ENCODE results near the gene ICAM3. TPM values are rescaled to one million over a fixed set of nuclear protein-coding genes. Genes with fewer than 3 reads are reported as not detected.

ICAM3 gene
- total and polyA plus RNA-seq, 3 experiments from 2014 or later: 83.0 to 244 (median 89.1) TPM

DNA sequence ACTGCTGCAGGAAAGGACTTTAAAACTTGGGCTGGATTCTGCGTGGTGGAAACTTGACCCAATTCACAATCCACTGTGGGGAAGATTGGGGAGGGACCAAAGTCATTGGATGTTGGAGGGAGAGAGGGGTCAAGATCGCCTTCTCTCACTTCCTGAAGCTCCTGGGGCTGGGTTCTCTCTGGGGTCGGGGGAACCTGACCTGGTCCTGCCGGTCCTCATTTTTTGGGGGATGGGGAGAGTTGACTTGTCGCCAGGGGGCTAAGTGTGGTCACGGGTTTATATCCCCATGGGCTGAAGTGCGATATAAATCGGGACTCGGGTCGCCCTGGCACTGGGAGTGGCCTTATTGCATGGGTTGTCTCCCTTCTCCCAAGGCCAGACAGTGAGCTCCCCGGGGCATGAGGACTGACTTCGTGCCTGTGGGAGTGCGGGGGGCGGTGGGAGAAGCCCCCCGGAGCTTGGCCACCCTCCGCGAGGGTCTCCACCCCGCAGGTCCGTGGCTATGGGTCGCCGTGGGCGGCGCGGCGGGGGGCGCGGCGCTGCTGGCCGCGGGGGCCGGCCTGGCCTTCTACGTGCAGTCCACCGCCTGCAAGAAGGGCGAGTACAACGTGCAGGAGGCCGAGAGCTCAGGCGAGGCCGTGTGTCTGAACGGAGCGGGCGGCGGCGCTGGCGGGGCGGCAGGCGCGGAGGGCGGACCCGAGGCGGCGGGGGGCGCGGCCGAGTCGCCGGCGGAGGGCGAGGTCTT, 43.4 kb downstream of the ICAM3 start:
- H3K27ac ChIP-seq (ENCODE audit: low read depth, low read length): no peak overlapping the region
- H3K36me3 ChIP-seq (ENCODE audit: insufficient read depth, low read length): no peaks in the 10 kb centered on the region
- no peak for DNase-seq
- H3K4me1 Mint-ChIP-seq: peaks cover 31 to 40% (median 31%) of the 10 kb centered on the region in 3 donors
- peaks cover 40% of the 10 kb centered on the region for H3K27me3 ChIP-seq (ENCODE audit: insufficient read depth, low read length, poor library complexity, severe bottlenecking)
- ChIA-PET POLR2A (no interaction called here), CTCF (interaction anchor here (1.2 kb wide), 1 partner anchor 26 kb away, joined by 7 read pairs; the partner anchor contains the start of gene ICAM1)
- peak overlapping the region; percentile 69 for H3K4me3 ChIP-seq (ENCODE audit: low read length)
- no peaks in the 10 kb centered on the region for H3K9me3 ChIP-seq (ENCODE audit: low read length)
- peak overlapping the region; percentile 78 to 93 (median 86) for H3K4me3 Mint-ChIP-seq
- no peaks in the 10 kb centered on the region for H3K36me3 Mint-ChIP-seq
- H3K27me3 Mint-ChIP-seq: peaks cover 31 to 36% of the 10 kb centered on the region in 2 donors
- H3K4me1 ChIP-seq (ENCODE audit: insufficient read depth, low read length): peaks cover 42% of the 10 kb centered on the region
- no peaks in the 10 kb centered on the region for H3K9me3 Mint-ChIP-seq
- peak overlapping the region in 7 of 8 donors; percentile 48 to 93 (median 73) for H3K27ac Mint-ChIP-seq

DNA sequence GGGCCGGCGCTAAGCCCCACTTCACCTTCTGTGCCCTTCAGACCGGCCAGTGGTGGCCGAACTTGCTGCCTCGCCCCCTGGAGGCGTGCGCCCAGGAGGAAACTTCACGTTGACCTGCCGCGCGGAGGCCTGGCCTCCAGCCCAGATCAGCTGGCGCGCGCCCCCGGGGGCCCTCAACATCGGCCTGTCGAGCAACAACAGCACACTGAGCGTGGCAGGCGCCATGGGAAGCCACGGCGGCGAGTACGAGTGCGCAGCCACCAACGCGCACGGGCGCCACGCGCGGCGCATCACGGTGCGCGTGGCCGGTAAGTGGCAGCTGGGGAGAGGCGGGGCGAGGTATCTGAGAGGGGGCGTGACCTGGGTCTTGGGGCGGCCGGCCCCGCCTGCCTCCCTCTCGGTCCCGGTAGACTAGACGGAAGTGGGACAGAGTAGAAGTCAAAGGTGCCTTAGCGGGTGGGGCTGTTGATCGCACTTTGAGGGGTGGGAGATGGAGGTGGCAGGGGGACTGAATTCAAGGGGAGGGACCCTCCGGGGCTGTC, 44.0 kb downstream of the ICAM3 start:
- H3K27me3 Mint-ChIP-seq: peaks cover 36 to 42% of the 10 kb centered on the region in 2 donors
- H3K4me1 ChIP-seq (ENCODE audit: insufficient read depth, low read length): peaks cover 48% of the 10 kb centered on the region
- H3K9me3 ChIP-seq (ENCODE audit: low read length): no peaks in the 10 kb centered on the region
- peak overlapping the region in 7 of 8 donors; percentile 48 to 93 (median 73) for H3K27ac Mint-ChIP-seq
- H3K36me3 ChIP-seq (ENCODE audit: insufficient read depth, low read length): no peaks in the 10 kb centered on the region
- peak overlapping the region; percentile 78 to 93 (median 86) for H3K4me3 Mint-ChIP-seq
- DNase-seq: peak; percentile 57 to 84 (median 71)
- POLR2A ChIA-PET: no interaction called here
- peaks cover 36 to 46% (median 37%) of the 10 kb centered on the region in 3 donors for H3K4me1 Mint-ChIP-seq
- no peaks in the 10 kb centered on the region for H3K36me3 Mint-ChIP-seq
- CTCF ChIA-PET: interaction anchor here (1.2 kb wide), 1 partner anchor 25 kb away, joined by 7 read pairs; the partner anchor contains the start of gene ICAM1
- H3K9me3 Mint-ChIP-seq: no peaks in the 10 kb centered on the region
- H3K4me3 ChIP-seq (ENCODE audit: low read length): peak overlapping the region; percentile 69
- no peak overlapping the region for H3K27ac ChIP-seq (ENCODE audit: low read depth, low read length)
- H3K27me3 ChIP-seq (ENCODE audit: insufficient read depth, low read length, poor library complexity, severe bottlenecking): peaks cover 46% of the 10 kb centered on the region

DNA sequence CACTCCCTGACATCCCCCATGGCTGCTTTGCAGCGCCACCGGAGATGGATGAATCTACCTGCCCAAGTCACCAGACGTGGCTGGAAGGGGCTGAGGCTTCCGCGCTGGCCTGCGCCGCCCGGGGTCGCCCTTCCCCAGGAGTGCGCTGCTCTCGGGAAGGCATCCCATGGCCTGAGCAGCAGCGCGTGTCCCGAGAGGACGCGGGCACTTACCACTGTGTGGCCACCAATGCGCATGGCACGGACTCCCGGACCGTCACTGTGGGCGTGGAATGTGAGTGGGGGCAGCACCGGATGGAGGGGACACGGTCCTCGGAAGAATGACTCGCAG, 45.1 kb downstream of the ICAM3 start:
- Histone ChIP-seq H3K27me3 (ENCODE audit: insufficient read depth, low read length, poor library complexity, severe bottlenecking) (peaks cover 46% of the 10 kb centered on the region), H3K36me3 (ENCODE audit: insufficient read depth, low read length) (no peaks in the 10 kb centered on the region), H3K4me3 (ENCODE audit: low read length) (no peak overlapping the region), H3K27ac (ENCODE audit: low read depth, low read length) (no peak overlapping the region), H3K4me1 (ENCODE audit: insufficient read depth, low read length) (peaks cover 57% of the 10 kb centered on the region), H3K9me3 (ENCODE audit: low read length) (no peaks in the 10 kb centered on the region)
- DNase-seq: no peak
- CTCF ChIA-PET: interaction anchor here (8.0 kb wide), 1 partner anchor 22 kb away, joined by 71 read pairs; the partner anchor contains the start of gene ICAM1
- Mint-ChIP-seq H3K27me3 (peaks cover 42 to 48% of the 10 kb centered on the region in 2 donors), H3K27ac (no peak overlapping the region), H3K4me1 (peaks cover 40 to 54% (median 41%) of the 10 kb centered on the region in 3 donors), H3K4me3 (peak overlapping the region; percentile 19 to 86 (median 50)), H3K9me3 (no peaks in the 10 kb centered on the region), H3K36me3 (no peaks in the 10 kb centered on the region)
- POLR2A ChIA-PET: no interaction called here

DNA sequence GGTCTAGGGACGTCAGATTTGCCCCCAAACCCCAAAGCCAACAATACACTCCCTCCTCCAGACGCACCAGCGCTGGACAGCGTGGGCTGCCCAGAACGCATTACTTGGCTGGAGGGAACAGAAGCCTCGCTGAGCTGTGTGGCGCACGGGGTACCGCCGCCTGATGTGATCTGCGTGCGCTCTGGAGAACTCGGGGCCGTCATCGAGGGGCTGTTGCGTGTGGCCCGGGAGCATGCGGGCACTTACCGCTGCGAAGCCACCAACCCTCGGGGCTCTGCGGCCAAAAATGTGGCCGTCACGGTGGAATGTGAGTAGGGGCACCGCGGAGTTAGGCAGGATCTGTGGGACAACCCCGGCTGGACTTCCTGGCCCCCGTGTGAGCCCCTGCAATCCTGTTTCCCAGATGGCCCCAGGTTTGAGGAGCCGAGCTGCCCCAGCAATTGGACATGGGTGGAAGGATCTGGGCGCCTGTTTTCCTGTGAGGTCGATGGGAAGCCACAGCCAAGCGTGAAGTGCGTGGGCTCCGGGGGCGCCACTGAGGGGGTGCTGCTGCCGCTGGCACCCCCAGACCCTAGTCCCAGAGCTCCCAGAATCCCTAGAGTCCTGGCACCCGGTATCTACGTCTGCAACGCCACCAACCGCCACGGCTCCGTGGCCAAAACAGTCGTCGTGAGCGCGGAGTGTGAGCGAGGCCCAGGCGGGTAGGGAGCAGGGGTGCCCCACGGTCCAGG, 45.6 kb downstream of the ICAM3 start:
- Histone ChIP-seq H3K4me1 (ENCODE audit: insufficient read depth, low read length) (peaks cover 62% of the 10 kb centered on the region), H3K4me3 (ENCODE audit: low read length) (no peak overlapping the region), H3K36me3 (ENCODE audit: insufficient read depth, low read length) (no peaks in the 10 kb centered on the region), H3K9me3 (ENCODE audit: low read length) (no peaks in the 10 kb centered on the region), H3K27me3 (ENCODE audit: insufficient read depth, low read length, poor library complexity, severe bottlenecking) (peaks cover 48% of the 10 kb centered on the region), H3K27ac (ENCODE audit: low read depth, low read length) (no peak overlapping the region)
- H3K4me3 Mint-ChIP-seq: peak overlapping the region in 5 of 7 donors; percentile 54 to 88 (median 83)
- CTCF ChIA-PET: interaction anchor here (8.0 kb wide), 1 partner anchor 22 kb away, joined by 71 read pairs; the partner anchor contains the start of gene ICAM1
- POLR2A ChIA-PET: no interaction called here
- H3K27ac Mint-ChIP-seq: peak overlapping the region in 3 of 8 donors; percentile 9 to 88 (median 73)
- H3K9me3 Mint-ChIP-seq: no peaks in the 10 kb centered on the region
- H3K27me3 Mint-ChIP-seq: peaks cover 48 to 53% of the 10 kb centered on the region in 2 donors
- no peaks in the 10 kb centered on the region for H3K36me3 Mint-ChIP-seq
- DNase-seq: no peak
- H3K4me1 Mint-ChIP-seq: peaks cover 45 to 60% (median 47%) of the 10 kb centered on the region in 3 donors

DNA sequence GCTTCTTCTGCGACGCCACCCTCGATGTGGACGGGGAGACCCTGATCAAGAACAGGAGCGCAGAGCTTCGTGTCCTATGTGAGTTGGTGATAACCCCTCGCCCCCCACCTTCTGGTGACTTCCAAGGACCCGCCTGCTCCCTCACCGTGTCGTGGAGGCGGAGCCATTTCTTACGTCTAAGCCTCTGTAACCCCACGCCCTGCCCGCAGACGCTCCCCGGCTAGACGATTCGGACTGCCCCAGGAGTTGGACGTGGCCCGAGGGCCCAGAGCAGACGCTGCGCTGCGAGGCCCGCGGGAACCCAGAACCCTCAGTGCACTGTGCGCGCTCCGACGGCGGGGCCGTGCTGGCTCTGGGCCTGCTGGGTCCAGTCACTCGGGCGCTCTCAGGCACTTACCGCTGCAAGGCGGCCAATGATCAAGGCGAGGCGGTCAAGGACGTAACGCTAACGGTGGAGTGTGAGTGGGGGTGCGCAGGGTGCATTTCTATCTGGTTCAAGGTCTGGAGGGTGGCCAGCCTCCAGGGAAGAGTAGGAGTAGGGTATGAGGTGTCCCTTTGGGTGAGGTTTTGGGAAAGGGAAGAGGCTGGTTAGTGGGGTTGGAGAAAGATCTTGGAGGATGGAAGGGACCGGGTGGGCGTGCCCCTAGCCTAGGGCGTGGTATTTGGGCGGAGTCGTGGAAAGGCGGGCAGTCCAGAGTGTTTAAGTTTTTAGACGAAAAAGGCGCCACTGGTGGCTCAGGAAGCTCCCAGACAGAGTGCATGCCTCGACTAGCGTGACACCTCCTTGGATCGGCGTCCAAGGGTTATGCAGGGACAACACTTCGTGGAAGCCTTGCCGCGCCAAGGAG, 46.4 kb downstream of the ICAM3 start:
- Histone ChIP-seq H3K27me3 (ENCODE audit: insufficient read depth, low read length, poor library complexity, severe bottlenecking) (peaks cover 54% of the 10 kb centered on the region), H3K4me3 (ENCODE audit: low read length) (peak overlapping the region; percentile 38), H3K27ac (ENCODE audit: low read depth, low read length) (peak overlapping the region; percentile 51), H3K9me3 (ENCODE audit: low read length) (no peaks in the 10 kb centered on the region), H3K36me3 (ENCODE audit: insufficient read depth, low read length) (no peaks in the 10 kb centered on the region), H3K4me1 (ENCODE audit: insufficient read depth, low read length) (peaks cover 69% of the 10 kb centered on the region)
- Mint-ChIP-seq H3K36me3 (no peaks in the 10 kb centered on the region), H3K4me3 (peak overlapping the region; percentile 76 to 93 (median 83)), H3K4me1 (peaks cover 50 to 66% (median 52%) of the 10 kb centered on the region in 3 donors), H3K9me3 (no peaks in the 10 kb centered on the region), H3K27ac (peak overlapping the region in 3 of 8 donors; percentile 60 to 88 (median 73)), H3K27me3 (peaks cover 54 to 57% of the 10 kb centered on the region in 2 donors)
- CTCF ChIA-PET: interaction anchor here (1.8 to 8.0 kb wide), 4 partner anchors 13 to 131 kb away, joined by 4 to 71 read pairs (median 5); partner anchors contain the start of genes ICAM1 and RAVER1
- POLR2A ChIA-PET: interaction anchor here (1.4 to 7.6 kb wide), 2 partner anchors 22 to 425 kb away, joined by 3 to 47 read pairs; partner anchors contain the start of gene ICAM1
- DNase-seq: no peak

DNA sequence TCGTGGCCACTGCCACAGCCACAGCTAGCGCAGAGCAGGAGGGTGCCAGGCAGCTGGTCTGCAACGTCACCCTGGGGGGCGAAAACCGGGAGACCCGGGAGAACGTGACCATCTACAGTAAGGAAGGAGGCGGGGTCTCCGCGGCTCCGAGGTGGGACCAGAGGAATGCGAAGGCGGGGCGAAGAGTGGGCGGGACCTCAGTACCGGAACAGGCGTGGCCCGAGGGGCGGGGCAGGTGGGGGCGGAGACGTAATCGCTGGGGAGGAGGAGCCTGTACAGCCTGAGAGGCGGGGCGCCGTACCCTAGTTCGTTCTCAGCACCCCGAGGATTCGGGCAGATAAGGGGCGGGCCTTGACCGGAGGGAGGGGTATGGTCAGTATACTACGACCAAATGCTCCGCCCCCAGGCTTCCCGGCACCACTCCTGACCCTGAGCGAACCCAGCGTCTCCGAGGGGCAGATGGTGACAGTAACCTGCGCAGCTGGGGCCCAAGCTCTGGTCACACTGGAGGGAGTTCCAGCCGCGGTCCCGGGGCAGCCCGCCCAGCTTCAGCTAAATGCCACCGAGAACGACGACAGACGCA, 47.1 kb downstream of the ICAM3 start:
- Histone ChIP-seq H3K4me3 (ENCODE audit: low read length) (peak overlapping the region; percentile 62), H3K9me3 (ENCODE audit: low read length) (no peaks in the 10 kb centered on the region), H3K36me3 (ENCODE audit: insufficient read depth, low read length) (no peaks in the 10 kb centered on the region), H3K27ac (ENCODE audit: low read depth, low read length) (peak overlapping the region; percentile 69), H3K4me1 (ENCODE audit: insufficient read depth, low read length) (peaks cover 76% of the 10 kb centered on the region), H3K27me3 (ENCODE audit: insufficient read depth, low read length, poor library complexity, severe bottlenecking) (peaks cover 61% of the 10 kb centered on the region)
- Mint-ChIP-seq H3K4me3 (peak overlapping the region; percentile 76 to 93 (median 83)), H3K27ac (peak overlapping the region in 6 of 8 donors; percentile 11 to 88 (median 52)), H3K36me3 (no peaks in the 10 kb centered on the region), H3K4me1 (peaks cover 56 to 73% (median 59%) of the 10 kb centered on the region in 3 donors), H3K27me3 (peaks cover 60 to 61% of the 10 kb centered on the region in 2 donors), H3K9me3 (no peaks in the 10 kb centered on the region)
- peak; percentile 52 to 78 (median 61) for DNase-seq
- ChIA-PET CTCF (interaction anchor here (1.2 to 8.0 kb wide), 9 partner anchors 12 to 131 kb away, joined by 3 to 71 read pairs (median 5); partner anchors contain the start of genes ICAM1 and RAVER1), POLR2A (interaction anchor here (1.3 to 7.6 kb wide), 3 partner anchors 12 to 426 kb away, joined by 3 to 47 read pairs (median 5); partner anchors contain the start of gene ICAM1)
